GM19099 (cell line): ENCODE measurements around the gene TNRC6C.

Experiments
- POLR2A ChIP-seq: IDR thresholded peaks from 3 replicates; pipeline ENCODE4 v1.6.1; 2011; ENCODE audit warnings: low read depth; ENCODE audit not compliant: insufficient read length; ENCODE audit errors: extremely low read depth

Gene TNRC6C

GRCh38 chr17:78113804-78114785 is 155.6 kb downstream of the TNRC6C start:
- no peak for TF ChIP-seq POLR2A

GRCh38 chr17:78114831-78115723 is 156.6 kb downstream of the TNRC6C start:
- TF ChIP-seq POLR2A: no peak

- no peak for TF ChIP-seq POLR2A
These were observed 157.9 kb downstream of the TNRC6C start for GRCh38 chr17:78116411-78116810.

- TF ChIP-seq POLR2A: no peak
These were observed 158.8 kb downstream of the TNRC6C start for GRCh38 chr17:78117027-78117981.

GRCh38 chr17:78118801-78119241 is 160.3 kb downstream of the TNRC6C start:
- no peak for TF ChIP-seq POLR2A

- no peak for TF ChIP-seq POLR2A
These were observed 162.0 kb downstream of the TNRC6C start for GRCh38 chr17:78120537-78120936.

GRCh38 chr17:78120971-78121800 is 162.7 kb downstream of the TNRC6C start:
- TF ChIP-seq POLR2A: no peak

GRCh38 chr17:78121801-78122215 is 163.3 kb downstream of the TNRC6C start:
- TF ChIP-seq POLR2A: no peak

- TF ChIP-seq POLR2A: no peak
These were observed 163.9 kb downstream of the TNRC6C start for GRCh38 chr17:78122216-78122930.

- no peak for TF ChIP-seq POLR2A
These were observed 164.4 kb downstream of the TNRC6C start for GRCh38 chr17:78122931-78123249.

GRCh38 chr17:78123258-78123929 is 164.9 kb downstream of the TNRC6C start:
- no peak for TF ChIP-seq POLR2A

- TF ChIP-seq POLR2A: peak; percentile 38
These were observed 165.8 kb downstream of the TNRC6C start for GRCh38 chr17:78124081-78124835.
